Esophagus squamous epithelium (tissue), 4 donors: ENCODE data around the gene PEAK3.

ENCODE experiments used
- POLR2A ChIP-seq, 4 donors: fragments of 450-650 bp; IDR thresholded peaks; one replicate each; pipeline ENCODE4 v1.6.1; 2017; ENCODE audit warnings: antibody characterized with exemption in 4 of 4, mild to moderate bottlenecking in 4 of 4, moderate library complexity in 3 of 4
- TF ChIP-seq, protein P1 (sequence below), 6 experiments: fragments of 450-650 bp in 4 of 6; fragments of 200-600 bp in 2 of 6; sonication (generic) in 2 of 6; IDR thresholded peaks; one replicate each; pipeline ENCODE4 v1.5.1; 2016 to 2019; ENCODE audit warnings: antibody characterized with exemption in 6 of 6, mild to moderate bottlenecking in 4 of 6, moderate library complexity in 4 of 6

DNA sequence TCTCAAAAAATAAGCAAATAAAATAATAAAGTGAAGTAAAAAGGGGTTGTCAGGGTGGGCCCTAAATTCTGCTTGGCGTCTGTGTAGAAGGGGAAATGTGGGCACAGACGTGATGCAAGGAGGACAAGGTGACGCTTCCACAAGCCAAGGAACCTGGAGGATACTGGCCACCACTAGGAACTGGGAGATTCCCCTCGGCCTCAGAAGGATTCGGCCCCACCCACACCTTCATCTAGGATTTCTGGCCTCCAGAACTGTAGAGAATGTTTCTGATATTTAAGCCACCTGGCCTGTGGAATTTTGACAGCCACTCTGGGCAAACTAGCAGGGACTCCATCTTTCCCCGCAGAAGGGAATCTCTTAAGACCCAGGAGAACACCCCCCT lies 47.0 kb downstream of the PEAK3 start:
- no peak for TF ChIP-seq POLR2A (IDR thresholded peaks at IDR 0.05)
- TF ChIP-seq, protein P1, sequence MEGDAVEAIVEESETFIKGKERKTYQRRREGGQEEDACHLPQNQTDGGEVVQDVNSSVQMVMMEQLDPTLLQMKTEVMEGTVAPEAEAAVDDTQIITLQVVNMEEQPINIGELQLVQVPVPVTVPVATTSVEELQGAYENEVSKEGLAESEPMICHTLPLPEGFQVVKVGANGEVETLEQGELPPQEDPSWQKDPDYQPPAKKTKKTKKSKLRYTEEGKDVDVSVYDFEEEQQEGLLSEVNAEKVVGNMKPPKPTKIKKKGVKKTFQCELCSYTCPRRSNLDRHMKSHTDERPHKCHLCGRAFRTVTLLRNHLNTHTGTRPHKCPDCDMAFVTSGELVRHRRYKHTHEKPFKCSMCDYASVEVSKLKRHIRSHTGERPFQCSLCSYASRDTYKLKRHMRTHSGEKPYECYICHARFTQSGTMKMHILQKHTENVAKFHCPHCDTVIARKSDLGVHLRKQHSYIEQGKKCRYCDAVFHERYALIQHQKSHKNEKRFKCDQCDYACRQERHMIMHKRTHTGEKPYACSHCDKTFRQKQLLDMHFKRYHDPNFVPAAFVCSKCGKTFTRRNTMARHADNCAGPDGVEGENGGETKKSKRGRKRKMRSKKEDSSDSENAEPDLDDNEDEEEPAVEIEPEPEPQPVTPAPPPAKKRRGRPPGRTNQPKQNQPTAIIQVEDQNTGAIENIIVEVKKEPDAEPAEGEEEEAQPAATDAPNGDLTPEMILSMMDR (IDR thresholded peaks at IDR 0.05), result no peak
